A673 (cell line): ENCODE data around the gene SUPT20HL2. TPM values are rescaled to one million over a fixed set of nuclear protein-coding genes. Genes with fewer than 3 reads are reported as not detected.

Source experiments
- BruUV-seq: library from RNA; stranded (reverse); fragments of 400-500 nt; replicated peaks from 2 replicates; lab custom pipeline; 2021; lab: Mats Ljungman, UMichigan
- CTCF ChIA-PET: fragments of 300-600 bp; sonication (Branson Sonifier 250); formaldehyde crosslinking; loops from one replicate; lab custom pipeline; 2022; ENCODE audit warnings: antibody characterized with exemption; lab: Charles Lee
- POLR2A ChIA-PET: fragments of 300-600 bp; sonication (Branson Sonifier 250); formaldehyde crosslinking; loops from one replicate; lab custom pipeline; 2022; ENCODE audit warnings: antibody characterized with exemption; ENCODE audit not compliant: low non-redundant PET; lab: Charles Lee
- DNase-seq: peaks from one replicate; pipeline ENCODE4 v3.0.0-alpha.2; 2015; ENCODE audit warnings: low spot score
- H3K27ac ChIP-seq: fragments of 200-600 bp; sonication (generic); 2 replicates; pipeline ENCODE4 v1.5.1; 2016; ENCODE audit warnings: mixed run types, low read depth, mild to moderate bottlenecking, mixed read lengths, antibody characterized with exemption, low read length; ENCODE audit not compliant: poor library complexity, severe bottlenecking
- H3K27me3 ChIP-seq: fragments of 200-600 bp; sonication (generic); replicated peaks from 2 replicates; pipeline ENCODE4 v1.6.1; 2017; ENCODE audit warnings: mixed run types, low read depth, mild to moderate bottlenecking, mixed read lengths, antibody characterized with exemption, low read length; ENCODE audit not compliant: insufficient read depth, poor library complexity
- H3K36me3 ChIP-seq: fragments of 200-600 bp; sonication (generic); 2 replicates; pipeline ENCODE4 v1.6.1; 2016; ENCODE audit warnings: mixed run types, mild to moderate bottlenecking, mixed read lengths, antibody characterized with exemption, low read length; ENCODE audit not compliant: insufficient read depth, poor library complexity, severe bottlenecking
- H3K4me1 ChIP-seq: fragments of 200-600 bp; sonication (generic); 2 replicates; pipeline ENCODE4 v1.6.1; 2017; ENCODE audit warnings: mixed run types, mild to moderate bottlenecking, mixed read lengths, antibody characterized with exemption, low read length; ENCODE audit not compliant: insufficient read depth, poor library complexity, severe bottlenecking
- H3K4me3 ChIP-seq: fragments of 200-600 bp; sonication (generic); 2 replicates; pipeline ENCODE4 v1.5.1; 2016; ENCODE audit warnings: low read depth, mixed run types, mild to moderate bottlenecking, mixed read lengths, low read length; ENCODE audit not compliant: poor library complexity, severe bottlenecking
- H3K9me3 ChIP-seq: fragments of 200-600 bp; sonication (generic); 2 replicates; pipeline ENCODE4 v1.6.1; 2016; ENCODE audit warnings: mixed run types, low read depth, mild to moderate bottlenecking, mixed read lengths, antibody characterized with exemption, low read length; ENCODE audit not compliant: poor library complexity, severe bottlenecking
- CTCF ChIP-seq: fragments of 300-800, 200-600 bp; sonication (generic); conservative IDR thresholded peaks from 2 replicates; pipeline ENCODE4 v1.5.1; 2017; ENCODE audit warnings: low read depth, mild to moderate bottlenecking, antibody characterized with exemption, low read length, moderate library complexity, mixed read lengths
- EZH2 ChIP-seq: fragments of 200-600 bp; sonication (generic); IDR thresholded peaks from 2 replicates; pipeline ENCODE4 v1.6.1; 2017; ENCODE audit warnings: borderline replicate concordance, low read depth, mild to moderate bottlenecking, mixed read lengths, antibody characterized with exemption, low read length; ENCODE audit not compliant: poor library complexity, severe bottlenecking
- intact Hi-C: fragments of 100-400 bp; cut with micrococcal nuclease; formaldehyde crosslinking; loops from one replicate; pipeline ENCODE4 v1.10.0; 2022; ENCODE audit not compliant: unreplicated experiment
- total RNA-seq: library from RNA; stranded (reverse); gene quantifications from 2 replicates; pipeline ENCODE4 v1.2.3, GENCODE V29; 2021

SUPT20HL2 gene
- total RNA-seq, 1 experiment from 2014 or later: not detected

GRCh38 chrX:24305905-24306304, 8.0 kb downstream of the SUPT20HL2 start:
- TF ChIP-seq EZH2 (no peak), CTCF (no peak)
- no peak for DNase-seq
- intact Hi-C loops: no loop called here
- no peaks in the 10 kb centered on the region for H3K36me3 ChIP-seq
- H3K4me3 ChIP-seq: no peak overlapping the region
- H3K27me3 ChIP-seq: peaks cover 34% of the 10 kb centered on the region
- CTCF ChIA-PET: interaction anchor here (0.6 kb wide), 1 partner anchor 612 kb away, joined by 13 read pairs; no protein-coding TSS in a partner anchor
- no peak overlapping the region for H3K27ac ChIP-seq
- H3K4me1 ChIP-seq: no peaks in the 10 kb centered on the region
- BruUV-seq: no TSS peak
- POLR2A ChIA-PET: no interaction called here
- H3K9me3 ChIP-seq: no peaks in the 10 kb centered on the region

GRCh38 chrX:24301806-24302205, 12.1 kb downstream of the SUPT20HL2 start:
- Histone ChIP-seq H3K9me3 (no peaks in the 10 kb centered on the region), H3K36me3 (no peaks in the 10 kb centered on the region), H3K27ac (no peak overlapping the region), H3K4me3 (no peak overlapping the region), H3K27me3 (peaks cover 36% of the 10 kb centered on the region), H3K4me1 (no peaks in the 10 kb centered on the region)
- no TSS peak for BruUV-seq
- POLR2A ChIA-PET: no interaction called here
- intact Hi-C loops: no loop called here
- no peak for DNase-seq
- CTCF ChIA-PET: no interaction called here
- no peak for TF ChIP-seq EZH2
- no peak for TF ChIP-seq CTCF

GRCh38 chrX:24301060-24301459, 12.8 kb downstream of the SUPT20HL2 start:
- intact Hi-C loops: no loop called here
- Histone ChIP-seq H3K27me3 (peaks cover 34% of the 10 kb centered on the region), H3K4me1 (no peaks in the 10 kb centered on the region), H3K27ac (no peak overlapping the region), H3K36me3 (no peaks in the 10 kb centered on the region), H3K9me3 (no peaks in the 10 kb centered on the region), H3K4me3 (no peak overlapping the region)
- TF ChIP-seq EZH2 (no peak), CTCF (no peak)
- POLR2A ChIA-PET: no interaction called here
- no peak for DNase-seq
- CTCF ChIA-PET: no interaction called here
- BruUV-seq: no TSS peak
